Psoas muscle (tissue), 8 donors: ENCODE measurements around the gene B9D1. TPM values are rescaled to one million over a fixed set of nuclear protein-coding genes. Genes with fewer than 3 reads are reported as not detected.

Source experiments
- ATAC-seq, 4 donors: fragments of 200-7000 bp; cut with Tn5 transposase; one replicate each; pipeline ENCODE4 v1.9.1; 2020; ENCODE audit warnings: moderate library complexity in 3 of 4, mild to moderate bottlenecking in 2 of 4
- DNase-seq, 2 donors: peaks; one replicate each; pipeline ENCODE4 v3.0.0-alpha.2; 2020
- H3K27ac ChIP-seq: fragments of 200-600 bp; one replicate; pipeline ENCODE4 v1.8.0; 2022
- H3K27me3 ChIP-seq, 3 donors: fragments of 200-600 bp in 1 of 3; one replicate each; pipeline versions ENCODE4 v1.6.1 to v1.8.0; 2013 to 2022; ENCODE audit warnings: low read length in 2 of 3, mild to moderate bottlenecking in 2 of 3, moderate library complexity in 1 of 3; ENCODE audit not compliant: insufficient read depth in 3 of 3
- H3K36me3 ChIP-seq, 2 donors: fragments of 200-600 bp in 1 of 2; one replicate each; pipeline versions ENCODE4 v1.6.1 to v1.8.0; 2013 to 2022; ENCODE audit warnings: low read depth in 1 of 2, mild to moderate bottlenecking in 1 of 2, moderate library complexity in 1 of 2; ENCODE audit not compliant: insufficient read depth in 1 of 2
- H3K4me1 ChIP-seq: fragments of 200-600 bp; one replicate; pipeline ENCODE4 v1.8.0; 2022
- H3K4me3 ChIP-seq: fragments of 200-600 bp; one replicate; pipeline ENCODE4 v1.8.0; 2022; ENCODE audit warnings: mild to moderate bottlenecking
- H3K9me3 ChIP-seq: fragments of 200-600 bp; one replicate; pipeline ENCODE4 v1.8.0; 2022
- CTCF ChIP-seq: fragments of 200-600 bp; IDR thresholded peaks from one replicate; pipeline ENCODE4 v1.8.0; 2022; ENCODE audit warnings: antibody characterized with exemption
- WGBS, 3 donors: extraction: QIAGEN DNeasy Blood & Tissue Kit; methylation state at CpG; one replicate each; pipeline versions ENCODE4 v1.1.6 to v1.1.7; 2013; 5-methylcytosine and 5-hydroxymethylcytosine counted together
- intact Hi-C, 2 donors: fragments of 100-400 bp; cut with DNase I; formaldehyde crosslinking; loops; one replicate each; pipeline versions ENCODE4 v1.11.0 to v1.14.2; 2022
- polyA plus RNA-seq, 3 donors: library from polyadenylated mRNA; stranded (reverse); fragments of 200-250 nt; gene quantifications; one replicate each; pipeline ENCODE4 v1.2.3, GENCODE V29; 2013
- total RNA-seq, 4 donors: library from RNA; stranded (reverse); fragmentation: NEBNext Ultra II Directional in 2 of 4; extraction: Animal tissue kit (Norgen Biotek cat#: 25700) in 2 of 4; gene quantifications; one replicate each; pipeline versions ENCODE4 v1.2.1 to v1.2.4, GENCODE V29; 2021 to 2023
- donor health status: healthy with polysubstance abuse.
- donor health status: DM: no; HTN: no; CAD: no; lungs with moderate emphysema.
- donor health status: Bipolar disorder and iron deficiency.
- donor health status: healthy.
- donor health status: DM: yes; HTN: yes; CAD: no.
- donor health status: DM: no; HTN: no; CAD: no.
- donor health status: DM: no; HTN: no; CAD: no.
- donor health status: DM: yes; HTN: yes; CAD: no.

The B9D1 gene
- total and polyA plus RNA-seq, 7 donors: 4.7 to 9.2 (median 7.0) TPM

GRCh38 chr17:19306160-19307111 is 56.1 kb downstream of the B9D1 start:
- Histone ChIP-seq H3K4me1 (peaks cover 40% of the 10 kb centered on the region), H3K27me3 (no peaks in the 10 kb centered on the region), H3K4me3 (no peak overlapping the region), H3K36me3 (peaks cover 0 to 7% of the 10 kb centered on the region in 2 donors), H3K9me3 (no peaks in the 10 kb centered on the region), H3K27ac (no peak overlapping the region)
- ATAC-seq (peak in 1 of 4 donors; percentile 18), DNase-seq (no peak)
- WGBS, 3 donors: 55 to 65% (median 55%) methylated on average over 10 of the region's 10 CpGs
- no peak for TF ChIP-seq CTCF
- intact Hi-C loops: no loop called here

GRCh38 chr17:19305761-19306159 is 56.8 kb downstream of the B9D1 start:
- intact Hi-C loops: no loop called here
- Histone ChIP-seq H3K27ac (no peak overlapping the region), H3K9me3 (no peaks in the 10 kb centered on the region), H3K27me3 (no peaks in the 10 kb centered on the region), H3K4me1 (peaks cover 42% of the 10 kb centered on the region), H3K36me3 (peaks cover 0 to 7% of the 10 kb centered on the region in 2 donors), H3K4me3 (no peak overlapping the region)
- DNase-seq (no peak), ATAC-seq (no peak)
- TF ChIP-seq CTCF: no peak
- 89 to 95% (median 94%) methylated on average over 5 of the region's 5 CpGs for WGBS, 3 donors

GRCh38 chr17:19305256-19305655 is 57.3 kb downstream of the B9D1 start:
- DNase-seq (no peak), ATAC-seq (no peak)
- 72 to 88% (median 77%) methylated on average over 5 of the region's 5 CpGs for WGBS, 3 donors
- Histone ChIP-seq H3K27ac (no peak overlapping the region), H3K9me3 (no peaks in the 10 kb centered on the region), H3K4me3 (no peak overlapping the region), H3K27me3 (no peaks in the 10 kb centered on the region), H3K4me1 (peaks cover 42% of the 10 kb centered on the region), H3K36me3 (peaks cover 0 to 6% of the 10 kb centered on the region in 2 donors)
- no peak for TF ChIP-seq CTCF
- intact Hi-C loops: no loop called here

GRCh38 chr17:19304751-19305150 is 57.8 kb downstream of the B9D1 start:
- H3K4me1 ChIP-seq: peaks cover 42% of the 10 kb centered on the region
- ATAC-seq (no peak), DNase-seq (no peak)
- no peak for TF ChIP-seq CTCF
- no peaks in the 10 kb centered on the region for H3K27me3 ChIP-seq
- intact Hi-C loops: no loop called here
- H3K27ac ChIP-seq: peak overlapping the region; percentile 40
- H3K4me3 ChIP-seq: no peak overlapping the region
- H3K9me3 ChIP-seq: no peaks in the 10 kb centered on the region
- peaks cover 0 to 1% of the 10 kb centered on the region in 2 donors for H3K36me3 ChIP-seq
- WGBS, 3 donors: 90 to 96% (median 93%) methylated on average over 5 of the region's 5 CpGs
